K562 (cell line): Measurements from ENCODE around the gene KCP. TPM values are rescaled to one million over a fixed set of nuclear protein-coding genes. Genes with fewer than 3 reads are reported as not detected.

Experiments
- ATAC-seq: fragments of 200-7000 bp; cut with Tn5 transposase; 3 replicates; pipeline ENCODE4 v1.9.1; 2020; ENCODE audit warnings: moderate library complexity
- BruUV-seq: library from RNA; stranded (reverse); fragments of 400-500 nt; replicated peaks from 2 replicates; lab custom pipeline; 2021; lab: Mats Ljungman, UMichigan
- CTCF ChIA-PET: fragments of 300-600 bp; formaldehyde crosslinking; extraction: SDS; loops from one replicate; lab custom pipeline; 2021; ENCODE audit warnings: low intra/inter-chr PET ratio; lab: Yijun Ruan, JAX
- POLR2A ChIA-PET: fragments of 300-600, 350-650 bp; sonication (Branson Sonifier 250); formaldehyde crosslinking; extraction: SDS; loops from one replicate; lab custom pipeline; 2021; ENCODE audit warnings: antibody characterized with exemption, inconsistent platforms; lab: Yijun Ruan, JAX
- DNase-seq, 4 experiments: peaks; one replicate each; pipeline versions ENCODE4 v3.0.0 to v3.0.0-alpha.2; 2011 to 2018; ENCODE audit warnings: low spot score in 3 of 4, mixed read lengths in 3 of 4; ENCODE audit errors: extremely low read depth in 1 of 4
- FAIRE-seq: peaks from 2 replicates; lab custom pipeline; 2011; peaks lifted over from hg19 to GRCh38; lab: Jason Lieb, UNC
- H2AFZ ChIP-seq: 2 replicates; pipeline ENCODE4 v1.6.0; 2011; ENCODE audit warnings: low read depth, low read length, control low read depth, inconsistent platforms
- H3K27ac ChIP-seq: fragments of 200-600 bp; 3 replicates; pipeline ENCODE4 v1.8.0; 2011; ENCODE audit warnings: low read depth, mild to moderate bottlenecking, control low read depth, inconsistent platforms, low read length, moderate library complexity, mixed read lengths; ENCODE audit errors: extremely low read depth
- H3K27me3 ChIP-seq, 2 experiments: fragments of 300-600 bp in 1 of 2; 2 replicates in 1 of 2; 3 replicates in 1 of 2; pipeline versions ENCODE4 v1.6.0 to v1.8.0; 2011; ENCODE audit warnings: inconsistent platforms in 2 of 2, low read length in 2 of 2, mild to moderate bottlenecking in 1 of 2, mixed read lengths in 1 of 2, moderate library complexity in 1 of 2; ENCODE audit not compliant: control insufficient read depth in 2 of 2, insufficient read depth in 2 of 2
- H3K36me3 ChIP-seq: fragments of 300-600 bp; 3 replicates; pipeline ENCODE4 v1.8.0; 2011; ENCODE audit warnings: mild to moderate bottlenecking, low read length, inconsistent platforms; ENCODE audit not compliant: control insufficient read depth, insufficient read depth
- H3K4me1 ChIP-seq, 2 experiments: fragments of 200-600 bp in 1 of 2; replicated peaks in 1 of 2; 2 replicates in 1 of 2; 3 replicates in 1 of 2; pipeline versions ENCODE4 v1.5.1 to v1.8.0; 2011; ENCODE audit warnings: inconsistent platforms in 2 of 2, low read length in 2 of 2, mild to moderate bottlenecking in 1 of 2, mixed read lengths in 1 of 2, moderate library complexity in 1 of 2; ENCODE audit not compliant: control insufficient read depth in 2 of 2, insufficient read depth in 2 of 2
- H3K4me2 ChIP-seq: 2 replicates; pipeline ENCODE4 v1.6.1; 2011; ENCODE audit warnings: low read length, control low read depth, inconsistent platforms, mixed read lengths; ENCODE audit not compliant: insufficient read depth
- H3K4me3 ChIP-seq: fragments of 200-600 bp; sonication (generic), shearing (Covaris generic); 2 replicates; pipeline ENCODE4 v1.5.1; 2016; ENCODE audit warnings: control low read depth, inconsistent platforms
- H3K79me2 ChIP-seq: fragments of 200-600 bp; 3 replicates; pipeline ENCODE4 v1.8.0; 2011; ENCODE audit warnings: low read length, inconsistent platforms; ENCODE audit not compliant: control insufficient read depth, insufficient read depth
- H3K9ac ChIP-seq, 2 experiments: 2 replicates each; pipeline versions ENCODE4 v1.6.0 to v1.6.1; 2011; ENCODE audit warnings: low read depth in 2 of 2, low read length in 2 of 2, control low read depth in 1 of 2, inconsistent platforms in 1 of 2, mild to moderate bottlenecking in 1 of 2, mixed read lengths in 1 of 2; ENCODE audit not compliant: insufficient read depth in 1 of 2
- H3K9me1 ChIP-seq: one replicate; pipeline ENCODE4 v1.6.0; 2011; ENCODE audit warnings: inconsistent platforms, mild to moderate bottlenecking, low read length, moderate library complexity; ENCODE audit not compliant: control insufficient read depth, insufficient read depth
- H3K9me3 ChIP-seq: replicated peaks from 2 replicates; pipeline ENCODE4 v1.5.1; 2011; ENCODE audit warnings: low read depth, low read length, inconsistent platforms; ENCODE audit not compliant: control insufficient read depth, insufficient read depth
- H4K20me1 ChIP-seq: replicated peaks from 2 replicates; pipeline ENCODE4 v1.6.1; 2011; ENCODE audit warnings: low read length, inconsistent platforms, mixed read lengths; ENCODE audit not compliant: control insufficient read depth, insufficient read depth
- POLR2G ChIP-seq: fragments of 200-400 bp; formaldehyde crosslinking; IDR thresholded peaks from 2 replicates; pipeline ENCODE4 v1.6.1; 2017; ENCODE audit warnings: low read depth, mild to moderate bottlenecking, antibody characterized with exemption, low read length, moderate library complexity
- RBFOX2 ChIP-seq: fragments of 200-400 bp; formaldehyde crosslinking; IDR thresholded peaks from 2 replicates; pipeline ENCODE4 v1.6.1; 2017; ENCODE audit warnings: low read depth, mild to moderate bottlenecking, low read length, moderate library complexity
- RBM22 ChIP-seq: fragments of 200-400 bp; formaldehyde crosslinking; IDR thresholded peaks from 2 replicates; pipeline ENCODE4 v1.6.1; 2018; ENCODE audit warnings: low read length, low read depth; ENCODE audit not compliant: poor library complexity, severe bottlenecking
- WGBS: fragments of 100-300 bp; shearing (Covaris generic); methylation state at CpG from one replicate; pipeline ENCODE4 v1.1.6; 2016; ENCODE audit warnings: low coverage, mixed read lengths; ENCODE audit not compliant: insufficient coverage; ENCODE audit errors: missing lambda C conversion rate; 5-methylcytosine and 5-hydroxymethylcytosine counted together
- in situ Hi-C: fragments of 300-500 bp; cut with MboI; formaldehyde crosslinking; loops from 4 replicates; pipeline ENCODE4 v1.15.0; 2018; ENCODE audit warnings: inconsistent platforms, mixed read lengths
- intact Hi-C: fragments of 100-400 bp; cut with micrococcal nuclease; formaldehyde crosslinking; loops from 2 replicates; pipeline ENCODE4 v1.14.2; 2022
- polyA plus RNA-seq, 8 experiments: library from polyadenylated mRNA; depleted of rRNA in 4 of 8; stranded (reverse) in 5 of 8; unstranded in 3 of 8; fragments of >200 nt; fragmentation: Nextera tagmentation in 2 of 8; fragmentation: Illumina TruSeq in 1 of 8; extraction: Ambion mirVana in 2 of 8; extraction: Trizol in 1 of 8; gene quantifications; 2 replicates each; pipeline versions ENCODE4 v1.2.1 to v1.2.3, GENCODE V29; 2011 to 2014; ENCODE audit warnings: inconsistent platforms in 1 of 8, missing spikeins in 1 of 8
- total RNA-seq, 7 experiments: library from RNA; depleted of rRNA in 6 of 7; stranded (reverse); fragments of >200 nt in 6 of 7; fragmentation: Illumina TruSeq in 2 of 7; extraction: Trizol in 2 of 7; gene quantifications; 2 replicates each; pipeline versions ENCODE4 v1.2.1 to v1.2.3, GENCODE V29; 2011 to 2021; ENCODE audit warnings: low replicate concordance in 1 of 7
- TF ChIP-seq, protein P1 (sequence below): fragments of 450-650 bp; IDR thresholded peaks from 2 replicates; pipeline ENCODE4 v1.6.1; 2018; ENCODE audit warnings: mild to moderate bottlenecking, low read depth; ENCODE audit not compliant: partially characterized antibody

The KCP gene
- total and polyA plus RNA-seq, 9 of the 15 experiments (the other 6 are each of a cell fraction or from before 2014, with no cell fraction given), result 0.06 to 0.17 (median 0.12) TPM; not detected in 3

DNA sequence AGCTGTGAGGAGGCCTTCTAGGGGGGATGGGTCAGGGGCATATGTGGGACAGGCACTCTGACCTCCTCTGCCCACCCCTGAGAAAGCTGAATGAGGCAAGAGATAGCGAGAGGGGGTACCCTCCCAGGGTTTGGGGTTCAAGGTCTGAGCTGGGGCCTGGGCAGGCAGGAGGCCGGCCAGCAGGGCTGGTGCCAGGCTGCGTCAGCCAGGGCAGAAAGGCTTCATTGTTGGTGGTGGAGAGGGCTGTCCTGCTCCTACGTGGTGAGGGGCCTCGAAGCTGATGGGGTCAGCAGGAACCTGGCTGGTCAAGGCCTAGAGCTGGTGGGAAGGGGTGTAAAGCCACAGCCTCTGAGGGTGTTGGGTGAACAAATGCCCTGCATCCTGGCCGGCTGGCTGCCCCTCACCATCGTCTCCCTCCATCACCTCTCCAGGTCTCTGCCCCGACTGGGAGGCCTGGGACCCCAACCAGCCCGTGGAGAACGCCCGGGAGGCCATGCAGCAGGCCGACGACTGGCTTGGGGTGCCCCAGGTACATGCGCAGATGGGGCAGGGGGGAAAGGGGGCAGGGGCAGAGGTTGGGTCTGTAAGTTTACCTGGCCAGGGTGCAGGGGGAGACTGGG lies 73.7 kb downstream of the KCP start:
- H3K36me3 ChIP-seq, result peaks cover 90% of the 10 kb centered on the region; the same call in 2 of the 3 replicates
- peak overlapping the region in 1 of 2 experiments; percentile 11; a peak in 1 of 4 replicates for H3K9ac ChIP-seq
- ATAC-seq (no peak), DNase-seq (no peak), FAIRE-seq (no peak)
- H3K4me3 ChIP-seq, result no peak overlapping the region
- intact Hi-C loops, result no loop called here
- 92% methylated on average over 14 of the region's 14 CpGs for WGBS
- peaks cover 12% of the 10 kb centered on the region; the same call in 1 of the 2 replicates for H4K20me1 ChIP-seq
- H3K4me2 ChIP-seq, result no peak overlapping the region
- H3K4me1 ChIP-seq, result peaks cover 16 to 66% of the 10 kb centered on the region in 2 experiments
- H2AFZ ChIP-seq, result no peak overlapping the region
- H3K79me2 ChIP-seq, result peaks cover 30% of the 10 kb centered on the region
- H3K27me3 ChIP-seq, result no peaks in the 10 kb centered on the region
- no TSS peak for BruUV-seq
- in situ Hi-C loops, result no loop called here
- POLR2A ChIA-PET, result interaction anchor here (0.7 to 1.8 kb wide), 7 partner anchors 8 to 112 kb away, joined by 3 to 7 read pairs (median 6); no protein-coding TSS in a partner anchor
- no peak overlapping the region for H3K27ac ChIP-seq
- H3K9me1 ChIP-seq, result no peaks in the 10 kb centered on the region
- H3K9me3 ChIP-seq, result no peaks in the 10 kb centered on the region
- TF ChIP-seq RBFOX2 (peak; percentile 39), POLR2G (peak; percentile 57), RBM22 (peak; percentile 61)
- TF ChIP-seq, protein P1, sequence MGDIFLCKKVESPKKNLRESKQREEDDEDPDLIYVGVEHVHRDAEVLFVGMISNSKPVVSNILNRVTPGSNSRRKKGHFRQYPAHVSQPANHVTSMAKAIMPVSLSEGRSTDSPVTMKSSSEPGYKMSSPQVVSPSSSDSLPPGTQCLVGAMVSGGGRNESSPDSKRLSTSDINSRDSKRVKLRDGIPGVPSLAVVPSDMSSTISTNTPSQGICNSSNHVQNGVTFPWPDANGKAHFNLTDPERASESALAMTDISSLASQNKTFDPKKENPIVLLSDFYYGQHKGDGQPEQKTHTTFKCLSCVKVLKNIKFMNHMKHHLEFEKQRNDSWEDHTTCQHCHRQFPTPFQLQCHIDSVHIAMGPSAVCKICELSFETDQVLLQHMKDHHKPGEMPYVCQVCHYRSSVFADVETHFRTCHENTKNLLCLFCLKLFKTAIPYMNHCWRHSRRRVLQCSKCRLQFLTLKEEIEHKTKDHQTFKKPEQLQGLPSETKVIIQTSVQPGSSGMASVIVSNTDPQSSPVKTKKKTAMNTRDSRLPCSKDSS, result no peak
- CTCF ChIA-PET, result no interaction called here
